Endothelial cell of umbilical vein (primary cell): ENCODE data around the gene GAL3ST2. TPM values are rescaled to one million over a fixed set of nuclear protein-coding genes. Genes with fewer than 3 reads are reported as not detected.
A peak's percentile ranks its signal among the peaks of the same experiment; 100 is the strongest.
"Not testable (repeated sequence)": the region's sequence is repeated elsewhere in the genome, so short reads cannot be mapped to it uniquely, and the experiment has no call there.

Source experiments
- BruUV-seq: library from RNA; stranded (reverse); fragments of 400-500 nt; replicated peaks from 2 replicates; lab custom pipeline; 2021; lab: Mats Ljungman, UMichigan
- CTCF ChIA-PET: fragments of 300-600, 350-600 bp; sonication (Branson Sonifier 250); formaldehyde crosslinking; loops from one replicate; lab custom pipeline; 2021; ENCODE audit warnings: antibody characterized with exemption, inconsistent platforms; lab: Charles Lee
- POLR2A ChIA-PET: fragments of 300-600, 350-600 bp; sonication (Branson Sonifier 250); formaldehyde crosslinking; loops from one replicate; lab custom pipeline; 2021; ENCODE audit warnings: antibody characterized with exemption, inconsistent platforms; lab: Charles Lee
- DNase-seq: peaks from one replicate; pipeline ENCODE4 v3.0.0-alpha.2; 2011; ENCODE audit warnings: low read depth, low spot score
- FAIRE-seq: peaks from 2 replicates; lab custom pipeline; 2011; peaks lifted over from hg19 to GRCh38; lab: Jason Lieb, UNC
- H2AFZ ChIP-seq: 2 replicates; pipeline ENCODE4 v1.6.0; 2012; ENCODE audit warnings: low read depth, low read length, control low read depth, inconsistent platforms
- H3K27ac ChIP-seq: 2 replicates; pipeline ENCODE4 v1.5.1; 2011; ENCODE audit warnings: low read depth, mild to moderate bottlenecking, control low read depth, low read length, moderate library complexity; ENCODE audit not compliant: insufficient read depth
- H3K27me3 ChIP-seq, 2 experiments: 2 replicates each; pipeline versions ENCODE4 v1.6.0 to v1.6.1; 2011; ENCODE audit warnings: low read length in 2 of 2, mixed read lengths in 1 of 2; ENCODE audit not compliant: control insufficient read depth in 2 of 2, insufficient read depth in 2 of 2
- H3K36me3 ChIP-seq, 2 experiments: 2 replicates in 1 of 2; 3 replicates in 1 of 2; pipeline ENCODE4 v1.5.1; 2011; ENCODE audit warnings: low read length in 2 of 2, mild to moderate bottlenecking in 1 of 2, moderate library complexity in 1 of 2; ENCODE audit not compliant: control insufficient read depth in 2 of 2, insufficient read depth in 2 of 2; ENCODE audit errors: extremely low read depth in 1 of 2
- H3K4me1 ChIP-seq: 3 replicates; pipeline ENCODE4 v1.5.1; 2011; ENCODE audit warnings: mild to moderate bottlenecking, low read length; ENCODE audit not compliant: control insufficient read depth, insufficient read depth; ENCODE audit errors: extremely low read depth
- H3K4me2 ChIP-seq: 2 replicates; pipeline ENCODE4 v1.6.1; 2011; ENCODE audit warnings: low read length, control low read depth, mixed read lengths; ENCODE audit not compliant: insufficient read depth
- H3K4me3 ChIP-seq, 3 experiments: fragments of 200-600 bp in 1 of 3; sonication (generic), shearing (Covaris generic) in 1 of 3; replicated peaks in 1 of 3; 2 replicates each; pipeline ENCODE4 v1.5.1; 2011 to 2016; ENCODE audit warnings: control low read depth in 3 of 3, low read length in 3 of 3, mild to moderate bottlenecking in 2 of 3, inconsistent platforms in 1 of 3, low read depth in 1 of 3, moderate library complexity in 1 of 3; ENCODE audit not compliant: insufficient read depth in 1 of 3
- H3K79me2 ChIP-seq: 2 replicates; pipeline ENCODE4 v1.6.0; 2012; ENCODE audit warnings: low read length, inconsistent platforms; ENCODE audit not compliant: control insufficient read depth, insufficient read depth
- H3K9ac ChIP-seq: replicated peaks from 2 replicates; pipeline ENCODE3; 2011; ENCODE audit warnings: low read length, control low read depth; ENCODE audit not compliant: insufficient read depth; ENCODE audit errors: extremely low read depth
- H3K9me1 ChIP-seq: replicated peaks from 3 replicates; pipeline ENCODE4 v1.6.0; 2011; ENCODE audit warnings: mild to moderate bottlenecking, low read length; ENCODE audit not compliant: control insufficient read depth, insufficient read depth; ENCODE audit errors: extremely low read depth
- H3K9me3 ChIP-seq: replicated peaks from 2 replicates; pipeline ENCODE4 v1.5.1; 2012; ENCODE audit warnings: low read length, inconsistent platforms; ENCODE audit not compliant: control insufficient read depth, insufficient read depth
- H4K20me1 ChIP-seq: replicated peaks from 2 replicates; pipeline ENCODE3; 2011; ENCODE audit warnings: mild to moderate bottlenecking, low read length; ENCODE audit not compliant: control insufficient read depth, insufficient read depth; ENCODE audit errors: extremely low read depth
- CTCF ChIP-seq, 2 donors: IDR thresholded peaks; 1 replicate in 1 of 2; 2 replicates in 1 of 2; pipeline ENCODE4 v1.5.1; 2011; ENCODE audit warnings: low read length in 2 of 2, mild to moderate bottlenecking in 2 of 2, moderate library complexity in 2 of 2, control low read depth in 1 of 2, inconsistent platforms in 1 of 2, low read depth in 1 of 2; ENCODE audit not compliant: insufficient read depth in 1 of 2; ENCODE audit errors: extremely low read depth in 1 of 2
- EZH2 ChIP-seq: IDR thresholded peaks from 2 replicates; pipeline ENCODE4 v1.6.1; 2012; ENCODE audit warnings: borderline replicate concordance, low read depth, mild to moderate bottlenecking, moderate library complexity, low read length, inconsistent platforms; ENCODE audit not compliant: severe bottlenecking
- FOS ChIP-seq: IDR thresholded peaks from 2 replicates; pipeline ENCODE4 v1.6.1; 2011; ENCODE audit warnings: mild to moderate bottlenecking, low read length, moderate library complexity, borderline replicate concordance; ENCODE audit not compliant: insufficient read depth
- JUN ChIP-seq: IDR thresholded peaks from 2 replicates; pipeline ENCODE4 v1.6.1; 2011; ENCODE audit warnings: borderline replicate concordance, low read depth; ENCODE audit not compliant: insufficient read length, insufficient read depth
- POLR2AphosphoS5 ChIP-seq: IDR thresholded peaks from 2 replicates; pipeline ENCODE4 v1.6.1; 2012; ENCODE audit warnings: low read depth, mild to moderate bottlenecking, control low read depth, low read length, moderate library complexity; ENCODE audit not compliant: insufficient read depth
- dilution Hi-C: fragments of 300-500 bp; cut with MboI; formaldehyde crosslinking; loops from one replicate; pipeline ENCODE4 v1.15.0; 2019; ENCODE audit warnings: low sequenced_read_pairs; ENCODE audit not compliant: extremely low pct_ligation_motif_present
- intact Hi-C: fragments of 100-400 bp; cut with micrococcal nuclease; formaldehyde crosslinking; loops from one replicate; pipeline ENCODE4 v1.10.0; 2022
- polyA plus RNA-seq, 4 experiments: library from polyadenylated mRNA; depleted of rRNA in 3 of 4; stranded (reverse) in 3 of 4; unstranded in 1 of 4; fragments of >200 nt; gene quantifications; 2 replicates each; pipeline versions ENCODE4 v1.2.1 to v1.2.3, GENCODE V29; 2011 to 2012; ENCODE audit warnings: missing spikeins in 1 of 4
- total RNA-seq: library from RNA; stranded (reverse); gene quantifications from 2 replicates; pipeline ENCODE4 v1.2.3, GENCODE V29; 2021

The GAL3ST2 gene
- total and polyA plus RNA-seq, 2 donors (not counting 3 experiments of a cell fraction or from before 2014, with no cell fraction given): not detected

DNA sequence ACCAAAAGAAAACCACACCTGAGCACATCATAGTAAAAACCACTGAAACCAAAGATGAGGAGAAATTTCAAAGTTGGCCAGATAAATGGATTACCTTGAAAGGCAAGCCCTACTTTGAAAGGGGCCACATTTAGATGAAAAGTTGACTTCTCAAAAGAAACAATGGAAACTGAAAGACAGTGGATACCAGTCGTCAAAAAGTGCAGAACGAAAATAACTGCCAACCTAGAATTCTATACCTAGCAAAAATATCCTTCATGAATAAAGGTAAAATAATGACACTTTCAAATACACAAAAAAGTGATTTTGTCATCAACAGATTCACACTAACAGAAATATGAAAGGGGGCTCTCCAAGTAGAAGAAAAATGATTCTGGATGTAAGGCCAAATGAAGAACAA is 50.8 kb downstream of the GAL3ST2 start:
- Histone ChIP-seq H3K9ac (no peak overlapping the region), H4K20me1 (no peaks in the 10 kb centered on the region), H3K4me2 (no peak overlapping the region), H2AFZ (no peak overlapping the region), H3K27ac (no peak overlapping the region), H3K9me1 (no peaks in the 10 kb centered on the region), H3K4me3 (no peak overlapping the region), H3K36me3 (no peaks in the 10 kb centered on the region), H3K9me3 (no peaks in the 10 kb centered on the region), H3K79me2 (no peaks in the 10 kb centered on the region), H3K27me3 (peaks cover 1 to 5% of the 10 kb centered on the region in 2 experiments), H3K4me1 (no peaks in the 10 kb centered on the region)
- intact Hi-C loops: no loop called here
- ChIA-PET POLR2A (no interaction called here), CTCF (no interaction called here)
- no TSS peak for BruUV-seq
- FAIRE-seq (no peak), DNase-seq (no peak)
- dilution Hi-C loops: no loop called here
- TF ChIP-seq FOS (no peak), CTCF (IDR thresholded peaks at IDR 0.05; ENCODE audit: extremely low read depth in 1 of 2, insufficient read depth in 1 of 2, low read depth in 1 of 2, low read length in 2 of 2) (no peak), JUN (no peak), POLR2AphosphoS5 (no peak), EZH2 (no peak)

GRCh38 chr2:241833101-241833663 is 56.6 kb downstream of the GAL3ST2 start:
- intact Hi-C loops: no loop called here
- FAIRE-seq (peak; percentile 47), DNase-seq (peak; percentile 31)
- no peaks in the 10 kb centered on the region for H3K4me1 ChIP-seq
- no peaks in the 10 kb centered on the region for H4K20me1 ChIP-seq
- no peaks in the 10 kb centered on the region for H3K36me3 ChIP-seq
- no peaks in the 10 kb centered on the region for H3K9me1 ChIP-seq
- TF ChIP-seq FOS (peak; percentile 27), POLR2AphosphoS5 (no peak)
- BruUV-seq: no TSS peak
- dilution Hi-C loops: no loop called here
- H2AFZ ChIP-seq: peak overlapping the region; percentile 66
- peak overlapping the region; percentile 31 for H3K4me2 ChIP-seq
- H3K9me3 ChIP-seq: no peaks in the 10 kb centered on the region
- CTCF ChIA-PET: no interaction called here
- POLR2A ChIA-PET: no interaction called here
- no peaks in the 10 kb centered on the region for H3K79me2 ChIP-seq
- H3K4me3 ChIP-seq: no peak overlapping the region
- H3K9ac ChIP-seq: no peak overlapping the region
- no peak overlapping the region for H3K27ac ChIP-seq
- H3K27me3 ChIP-seq: peaks cover 13 to 27% of the 10 kb centered on the region in 2 experiments

DNA sequence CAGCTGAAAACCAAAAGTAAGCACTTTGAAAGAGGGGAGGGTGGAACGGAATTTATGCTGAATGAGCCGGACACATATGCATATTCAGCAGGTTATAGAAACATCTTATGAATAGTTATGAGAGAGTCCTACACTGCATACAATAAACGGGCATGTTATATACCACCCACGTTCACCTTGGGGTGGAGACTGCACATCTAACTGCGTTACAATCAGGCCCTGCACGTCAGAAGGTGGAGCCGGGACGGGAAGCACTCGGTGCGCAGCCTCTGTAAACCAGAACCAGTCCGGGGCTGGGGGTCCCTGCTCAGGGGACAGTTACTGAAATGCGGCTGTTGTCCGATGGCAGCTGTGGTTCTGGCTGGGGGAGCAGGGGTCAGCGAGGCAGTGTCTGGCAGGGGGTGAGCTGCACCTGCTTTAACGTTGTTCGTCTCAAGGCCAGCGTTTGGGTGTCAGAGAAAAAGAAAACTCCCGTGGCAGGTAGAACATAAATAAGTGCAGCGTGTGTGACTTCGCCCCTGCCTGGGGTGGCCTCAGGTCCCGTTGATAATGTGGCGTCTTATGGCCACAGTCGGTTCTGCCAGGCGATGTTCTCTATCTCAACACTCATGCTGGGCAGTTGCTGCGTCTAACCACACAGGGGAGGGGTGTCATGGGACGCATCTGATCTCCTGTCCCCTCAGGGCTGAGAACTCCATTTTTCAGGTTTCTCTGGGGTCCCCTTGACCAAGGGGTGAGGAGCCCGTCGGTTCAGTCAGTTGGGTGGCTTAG is 57.3 kb downstream of the GAL3ST2 start:
- H3K79me2 ChIP-seq, H3K4me3 ChIP-seq, H3K36me3 ChIP-seq, H4K20me1 ChIP-seq, H3K9ac ChIP-seq, BruUV-seq, POLR2A ChIA-PET, intact Hi-C loops, H3K27ac ChIP-seq, CTCF ChIA-PET, H3K9me3 ChIP-seq, H3K4me1 ChIP-seq, H2AFZ ChIP-seq, H3K9me1 ChIP-seq, dilution Hi-C loops, FAIRE-seq, DNase-seq: not testable (repeated sequence)
- peak overlapping the region; percentile 31 for H3K4me2 ChIP-seq
- peaks cover 18 to 33% of the 10 kb centered on the region in 2 experiments for H3K27me3 ChIP-seq
